Glutamatergic neuron (in vitro differentiated cells): ENCODE results near the gene VCPKMT. TPM values are rescaled to one million over a fixed set of nuclear protein-coding genes. Genes with fewer than 3 reads are reported as not detected.

ENCODE experiments used
- DNase-seq: peaks from one replicate; pipeline ENCODE4 v3.0.0; 2022
- H3K27ac Mint-ChIP-seq: one replicate; pipeline ENCODE4 v1.8.0; 2020; ENCODE audit warnings: mild to moderate bottlenecking, mixed read lengths, inconsistent platforms; ENCODE audit not compliant: unreplicated experiment
- H3K27me3 Mint-ChIP-seq: one replicate; pipeline ENCODE4 v1.8.0; 2020; ENCODE audit warnings: mild to moderate bottlenecking, moderate library complexity, mixed read lengths, inconsistent platforms; ENCODE audit not compliant: unreplicated experiment
- H3K36me3 Mint-ChIP-seq: one replicate; pipeline ENCODE4 v1.8.0; 2020; ENCODE audit warnings: mild to moderate bottlenecking, mixed read lengths, inconsistent platforms; ENCODE audit not compliant: unreplicated experiment
- H3K4me1 Mint-ChIP-seq: one replicate; pipeline ENCODE4 v1.8.0; 2020; ENCODE audit warnings: mild to moderate bottlenecking, low read depth, mixed read lengths, inconsistent platforms; ENCODE audit not compliant: unreplicated experiment
- H3K4me3 Mint-ChIP-seq: one replicate; pipeline ENCODE4 v1.8.0; 2020; ENCODE audit warnings: mild to moderate bottlenecking, mixed read lengths, inconsistent platforms; ENCODE audit not compliant: unreplicated experiment
- H3K9me3 Mint-ChIP-seq: one replicate; pipeline ENCODE4 v1.8.0; 2020; ENCODE audit warnings: mild to moderate bottlenecking, moderate library complexity, mixed read lengths, inconsistent platforms; ENCODE audit not compliant: unreplicated experiment
- CTCF ChIP-seq: fragments of 200-600 bp; sonication (generic); IDR thresholded peaks from one replicate; pipeline ENCODE4 v1.5.0; 2021; ENCODE audit not compliant: partially characterized antibody, unreplicated experiment
- total RNA-seq: library from RNA; stranded (reverse); fragmentation: NEBNext Ultra II Directional; extraction: Animal tissue kit (Norgen Biotek cat#: 25700); gene quantifications from one replicate; pipeline ENCODE4 v1.2.1, GENCODE V29; 2021; ENCODE audit not compliant: unreplicated experiment

Gene VCPKMT
- total RNA-seq, 1 donor from 2014 or later: 12.9 TPM

- no peak overlapping the region for H3K4me3 Mint-ChIP-seq
- no peak for DNase-seq
- no peaks in the 10 kb centered on the region for H3K36me3 Mint-ChIP-seq
- H3K27me3 Mint-ChIP-seq: peaks cover 3% of the 10 kb centered on the region
- peaks cover 32% of the 10 kb centered on the region for H3K4me1 Mint-ChIP-seq
- no peak overlapping the region for H3K27ac Mint-ChIP-seq
- TF ChIP-seq CTCF: no peak
- peaks cover 3% of the 10 kb centered on the region for H3K9me3 Mint-ChIP-seq
Observed at GRCh38 chr14:50089208-50089607, 27.2 kb downstream of the VCPKMT start.

GRCh38 chr14:50088731-50089130 lies 27.6 kb downstream of the VCPKMT start:
- TF ChIP-seq CTCF: no peak

GRCh38 chr14:50088117-50088515 lies 28.3 kb downstream of the VCPKMT start:
- peaks cover 27% of the 10 kb centered on the region for H3K4me1 Mint-ChIP-seq

More at GRCh38 chr14:50088731-50089130, 27.6 kb downstream of the VCPKMT start:
- Mint-ChIP-seq H3K36me3 (no peaks in the 10 kb centered on the region), H3K4me3 (no peak overlapping the region), H3K27me3 (peaks cover 3% of the 10 kb centered on the region), H3K9me3 (no peaks in the 10 kb centered on the region), H3K27ac (no peak overlapping the region), H3K4me1 (peaks cover 29% of the 10 kb centered on the region)
- no peak for DNase-seq

GRCh38 chr14:50087341-50088116 lies 28.8 kb downstream of the VCPKMT start:
- Mint-ChIP-seq H3K9me3 (no peaks in the 10 kb centered on the region), H3K4me3 (no peak overlapping the region), H3K36me3 (no peaks in the 10 kb centered on the region), H3K27ac (peak overlapping the region; percentile 11), H3K27me3 (peaks cover 3% of the 10 kb centered on the region), H3K4me1 (peaks cover 24% of the 10 kb centered on the region)
- no peak for TF ChIP-seq CTCF
- no peak for DNase-seq

More at GRCh38 chr14:50088117-50088515, 28.3 kb downstream of the VCPKMT start:
- Mint-ChIP-seq H3K27me3 (peaks cover 3% of the 10 kb centered on the region), H3K9me3 (no peaks in the 10 kb centered on the region), H3K27ac (peak overlapping the region; percentile 11), H3K36me3 (no peaks in the 10 kb centered on the region), H3K4me3 (no peak overlapping the region)
- no peak for DNase-seq
- TF ChIP-seq CTCF: no peak

- DNase-seq: no peak
- no peak overlapping the region for H3K4me3 Mint-ChIP-seq
- no peak overlapping the region for H3K27ac Mint-ChIP-seq
- H3K27me3 Mint-ChIP-seq: peaks cover 3% of the 10 kb centered on the region
- H3K4me1 Mint-ChIP-seq: peaks cover 23% of the 10 kb centered on the region
- TF ChIP-seq CTCF: no peak
- no peaks in the 10 kb centered on the region for H3K9me3 Mint-ChIP-seq
- no peaks in the 10 kb centered on the region for H3K36me3 Mint-ChIP-seq
Observed at GRCh38 chr14:50086321-50086711, 30.1 kb downstream of the VCPKMT start.
